Immature natural killer cell (primary cell): ENCODE results near the gene SERPINB1. TPM values are rescaled to one million over a fixed set of nuclear protein-coding genes. Genes with fewer than 3 reads are reported as not detected.
A peak's percentile ranks its signal among the peaks of the same experiment; 100 is the strongest.

ENCODE experiments used
- DNase-seq, 3 donors: peaks; one replicate each; pipeline ENCODE4 v3.0.0; 2022; ENCODE audit warnings: mixed read lengths in 1 of 3
- H3K27ac Mint-ChIP-seq, 6 donors: one replicate each; pipeline ENCODE4 v1.8.0; 2020; ENCODE audit warnings: mixed read lengths in 6 of 6, mild to moderate bottlenecking in 5 of 6, inconsistent platforms in 4 of 6, moderate library complexity in 3 of 6
- H3K27me3 Mint-ChIP-seq, 3 donors: one replicate each; pipeline ENCODE4 v1.8.0; 2020 to 2021; ENCODE audit warnings: low read depth in 3 of 3, mild to moderate bottlenecking in 3 of 3, mixed read lengths in 3 of 3, moderate library complexity in 3 of 3, inconsistent platforms in 1 of 3
- H3K36me3 Mint-ChIP-seq, 3 donors: one replicate each; pipeline ENCODE4 v1.8.0; 2020; ENCODE audit warnings: mixed read lengths in 3 of 3, inconsistent platforms in 2 of 3, mild to moderate bottlenecking in 2 of 3
- H3K4me1 Mint-ChIP-seq, 2 donors: one replicate each; pipeline ENCODE4 v1.8.0; 2020; ENCODE audit warnings: inconsistent platforms in 2 of 2, mild to moderate bottlenecking in 2 of 2, mixed read lengths in 2 of 2, moderate library complexity in 1 of 2
- H3K4me3 Mint-ChIP-seq, 5 donors: one replicate each; pipeline ENCODE4 v1.8.0; 2020; ENCODE audit warnings: mild to moderate bottlenecking in 5 of 5, mixed read lengths in 5 of 5, inconsistent platforms in 3 of 5, moderate library complexity in 3 of 5
- H3K9me3 Mint-ChIP-seq, 6 donors: one replicate each; pipeline ENCODE4 v1.8.0; 2020; ENCODE audit warnings: mild to moderate bottlenecking in 6 of 6, mixed read lengths in 6 of 6, inconsistent platforms in 4 of 6, moderate library complexity in 3 of 6
- polyA plus RNA-seq, 3 donors: library from polyadenylated mRNA; unstranded; fragments of 300-500 nt; fragmentation: Illumina TruSeq; gene quantifications; one replicate each; pipeline ENCODE4 v1.2.3, GENCODE V29; 2021

SERPINB1 gene
- polyA plus RNA-seq, 3 donors from 2014 or later: 108 to 164 (median 162) TPM

DNA sequence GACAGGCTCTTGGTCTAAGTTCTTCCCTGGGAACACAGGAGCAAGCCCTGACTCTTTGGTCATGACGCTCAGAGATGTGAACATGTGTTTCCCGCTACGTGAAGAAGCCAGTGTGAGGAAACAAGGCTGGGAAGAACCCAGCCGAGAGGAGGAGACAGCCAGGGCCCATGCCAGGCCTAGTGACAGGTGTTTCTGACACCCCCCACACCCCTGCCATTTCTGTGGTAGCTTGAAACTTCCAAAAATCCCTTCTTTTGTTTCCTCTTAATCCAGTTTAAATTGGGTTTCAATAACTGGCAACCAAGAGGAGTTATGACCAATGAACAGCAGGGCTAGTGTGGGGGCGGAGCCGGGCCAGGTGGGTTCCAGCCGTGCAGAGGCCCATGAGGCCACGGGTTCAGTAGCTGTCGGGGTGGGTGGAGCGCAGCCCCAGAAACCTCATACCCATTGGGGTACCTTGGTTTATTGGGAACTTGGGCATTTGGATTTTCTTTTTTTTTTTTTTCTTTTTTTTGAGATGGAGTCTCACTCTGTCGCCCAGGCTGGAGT lies 43.0 kb downstream of the SERPINB1 start:
- H3K36me3 Mint-ChIP-seq: no peaks in the 10 kb centered on the region
- no peaks in the 10 kb centered on the region for H3K9me3 Mint-ChIP-seq
- peaks cover 66 to 67% of the 10 kb centered on the region in 2 donors for H3K4me1 Mint-ChIP-seq
- no peak for DNase-seq
- peak overlapping the region in 4 of 6 donors; percentile 45 to 86 (median 60) for H3K27ac Mint-ChIP-seq
- peaks cover 0 to 2% (median 0%) of the 10 kb centered on the region in 3 donors for H3K27me3 Mint-ChIP-seq
- no peak overlapping the region for H3K4me3 Mint-ChIP-seq

GRCh38 chr6:2797564-2798031 lies 44.1 kb downstream of the SERPINB1 start:
- H3K4me1 Mint-ChIP-seq: peaks cover 77% of the 10 kb centered on the region in 2 donors
- H3K4me3 Mint-ChIP-seq: peak overlapping the region in 1 of 5 donors; percentile 43
- H3K36me3 Mint-ChIP-seq: no peaks in the 10 kb centered on the region
- no peak for DNase-seq
- no peaks in the 10 kb centered on the region for H3K9me3 Mint-ChIP-seq
- H3K27me3 Mint-ChIP-seq: peaks cover 1 to 5% (median 4%) of the 10 kb centered on the region in 3 donors
- H3K27ac Mint-ChIP-seq: peak overlapping the region in 4 of 6 donors; percentile 39 to 86 (median 76)

- Mint-ChIP-seq H3K36me3 (no peaks in the 10 kb centered on the region), H3K9me3 (no peaks in the 10 kb centered on the region), H3K27me3 (peaks cover 1 to 5% (median 4%) of the 10 kb centered on the region in 3 donors), H3K4me1 (peaks cover 84% of the 10 kb centered on the region in 2 donors), H3K27ac (peak overlapping the region; percentile 12 to 86 (median 66)), H3K4me3 (peak overlapping the region; percentile 11 to 63 (median 48))
- DNase-seq: no peak
Measured at GRCh38 chr6:2796861-2797260, 44.8 kb downstream of the SERPINB1 start.

- H3K27me3 Mint-ChIP-seq: peaks cover 3 to 9% (median 5%) of the 10 kb centered on the region in 3 donors
- H3K4me1 Mint-ChIP-seq: peaks cover 89 to 92% of the 10 kb centered on the region in 2 donors
- peak in 1 of 3 donors; percentile 23 for DNase-seq
- peak overlapping the region; percentile 86 to 92 (median 90) for H3K27ac Mint-ChIP-seq
- H3K4me3 Mint-ChIP-seq: peak overlapping the region; percentile 47 to 78 (median 65)
- no peaks in the 10 kb centered on the region for H3K9me3 Mint-ChIP-seq
- H3K36me3 Mint-ChIP-seq: no peaks in the 10 kb centered on the region
Measured at GRCh38 chr6:2795956-2796355, 45.7 kb downstream of the SERPINB1 start.

GRCh38 chr6:2795162-2795561 lies 46.5 kb downstream of the SERPINB1 start:
- peak overlapping the region in 5 of 6 donors; percentile 86 to 92 (median 90) for H3K27ac Mint-ChIP-seq
- DNase-seq: no peak
- H3K4me3 Mint-ChIP-seq: peak overlapping the region in 2 of 5 donors; percentile 18 to 78
- no peaks in the 10 kb centered on the region for H3K9me3 Mint-ChIP-seq
- no peaks in the 10 kb centered on the region for H3K36me3 Mint-ChIP-seq
- H3K4me1 Mint-ChIP-seq: peaks cover 89 to 92% of the 10 kb centered on the region in 2 donors
- H3K27me3 Mint-ChIP-seq: peaks cover 3 to 9% (median 5%) of the 10 kb centered on the region in 3 donors

- Mint-ChIP-seq H3K27me3 (peaks cover 3 to 8% (median 5%) of the 10 kb centered on the region in 3 donors), H3K9me3 (no peaks in the 10 kb centered on the region), H3K4me1 (peaks cover 79 to 85% of the 10 kb centered on the region in 2 donors), H3K27ac (peak overlapping the region; percentile 84 to 97 (median 96)), H3K36me3 (no peaks in the 10 kb centered on the region), H3K4me3 (peak overlapping the region; percentile 71 to 86 (median 82))
- no peak for DNase-seq
Measured at GRCh38 chr6:2794171-2794730, 47.4 kb downstream of the SERPINB1 start.

DNA sequence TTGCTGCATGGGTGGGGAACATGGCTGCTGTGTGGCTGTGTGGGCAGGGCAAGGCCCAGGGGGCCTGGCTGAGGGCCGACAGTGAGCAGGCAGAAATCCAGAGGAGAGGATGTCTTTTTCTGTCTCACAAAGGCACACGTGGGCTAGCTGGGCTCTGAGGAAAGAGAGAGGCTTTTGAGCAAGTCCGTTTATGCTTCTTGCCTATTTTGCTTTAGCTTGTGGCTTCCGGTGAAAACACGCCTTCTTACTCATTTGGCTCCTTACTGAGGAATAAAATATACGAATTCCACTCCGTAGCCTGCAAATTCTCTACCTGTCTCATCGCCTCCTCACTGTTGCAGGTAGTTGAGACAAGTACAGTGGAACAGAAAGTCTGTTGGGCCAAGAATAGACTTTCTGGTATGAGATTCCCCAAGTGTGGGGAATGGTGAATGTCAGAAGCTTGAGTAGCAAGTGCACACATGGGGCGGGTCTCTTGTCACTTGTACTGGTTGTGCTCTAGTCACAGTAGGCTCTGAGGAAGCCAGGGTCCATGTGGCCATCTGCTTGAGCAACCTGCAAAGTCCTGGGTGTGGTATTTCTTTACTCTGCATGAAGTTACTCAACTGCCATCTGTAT lies 48.0 kb downstream of the SERPINB1 start:
- peak; percentile 50 to 59 (median 55) for DNase-seq
- Mint-ChIP-seq H3K4me3 (peak overlapping the region; percentile 71 to 86 (median 82)), H3K36me3 (no peaks in the 10 kb centered on the region), H3K27me3 (peaks cover 3 to 8% (median 5%) of the 10 kb centered on the region in 3 donors), H3K4me1 (peaks cover 77 to 80% of the 10 kb centered on the region in 2 donors), H3K27ac (peak overlapping the region; percentile 84 to 97 (median 96)), H3K9me3 (no peaks in the 10 kb centered on the region)

DNA sequence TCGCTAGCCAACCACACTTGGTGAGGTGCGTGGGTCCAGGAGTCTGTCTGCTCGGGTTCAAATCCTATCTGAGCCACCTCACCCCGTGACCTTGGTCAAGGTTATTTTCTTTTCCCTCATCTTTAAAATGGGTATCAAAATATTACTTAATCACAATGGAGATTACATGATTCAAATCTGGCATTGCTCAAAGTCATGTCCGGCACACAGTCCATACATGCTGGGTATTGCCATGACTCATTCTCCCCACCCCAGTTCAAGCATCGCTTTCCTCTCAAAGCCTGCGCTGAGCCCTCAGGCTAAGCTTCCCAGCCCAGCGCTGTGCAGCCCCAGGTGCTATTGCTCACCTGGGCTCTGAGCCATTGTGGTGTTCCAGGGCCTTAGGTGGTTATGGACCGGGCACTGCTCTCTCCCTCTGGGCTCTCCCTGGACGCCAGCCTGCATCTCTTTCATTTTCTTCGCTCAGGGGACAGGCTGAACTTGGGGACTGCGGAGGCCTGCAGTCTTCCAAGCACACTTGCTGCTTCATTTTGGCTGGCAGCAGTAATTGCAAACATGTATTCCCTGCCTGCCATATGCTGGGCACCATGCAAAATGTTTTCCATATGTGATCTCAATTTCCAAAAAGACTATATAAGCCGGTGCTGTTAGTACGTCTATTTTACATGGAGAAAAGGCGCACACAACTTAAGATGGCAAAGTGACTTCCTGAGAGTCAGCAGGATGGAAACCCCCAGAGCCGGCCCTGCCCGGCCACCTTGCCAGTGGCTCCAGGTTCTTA lies 49.1 kb downstream of the SERPINB1 start:
- H3K27ac Mint-ChIP-seq: peak overlapping the region; percentile 84 to 97 (median 96)
- peaks cover 0 to 6% (median 0%) of the 10 kb centered on the region in 3 donors for H3K36me3 Mint-ChIP-seq
- DNase-seq: no peak
- peaks cover 68 to 69% of the 10 kb centered on the region in 2 donors for H3K4me1 Mint-ChIP-seq
- peaks cover 3 to 8% (median 5%) of the 10 kb centered on the region in 3 donors for H3K27me3 Mint-ChIP-seq
- peak overlapping the region in 4 of 5 donors; percentile 51 to 82 (median 79) for H3K4me3 Mint-ChIP-seq
- H3K9me3 Mint-ChIP-seq: no peaks in the 10 kb centered on the region

DNA sequence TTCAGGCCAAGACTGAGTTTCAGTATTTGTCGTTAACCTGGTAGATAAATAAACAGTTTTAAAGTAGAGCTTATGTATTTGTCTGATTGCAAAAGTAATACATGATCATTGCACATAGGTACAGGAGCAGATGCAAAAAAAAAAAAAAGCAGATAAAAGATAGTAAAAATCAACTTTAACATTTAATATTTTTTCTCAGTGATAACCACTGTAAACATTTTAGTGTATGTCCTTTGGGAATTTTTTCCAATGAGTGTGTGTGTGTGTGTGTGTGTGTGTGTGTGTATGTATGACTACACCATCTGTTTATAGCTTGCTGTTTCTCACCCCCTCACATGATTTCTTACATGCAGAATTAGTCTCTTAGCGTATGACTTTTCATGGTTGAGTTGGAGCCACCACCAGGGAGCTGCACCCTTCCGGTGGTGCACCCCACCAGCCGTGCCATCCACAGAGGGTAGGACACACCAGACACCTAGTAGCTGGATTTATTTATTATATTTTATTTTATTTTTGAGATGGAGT lies 50.2 kb downstream of the SERPINB1 start:
- Mint-ChIP-seq H3K27ac (peak overlapping the region; percentile 84 to 97 (median 97)), H3K27me3 (peaks cover 3 to 8% (median 5%) of the 10 kb centered on the region in 3 donors), H3K4me3 (peak overlapping the region; percentile 69 to 85 (median 81)), H3K4me1 (peaks cover 58 to 61% of the 10 kb centered on the region in 2 donors), H3K36me3 (peaks cover 0 to 11% (median 0%) of the 10 kb centered on the region in 3 donors), H3K9me3 (no peaks in the 10 kb centered on the region)
- peak; percentile 37 to 58 (median 37) for DNase-seq

DNA sequence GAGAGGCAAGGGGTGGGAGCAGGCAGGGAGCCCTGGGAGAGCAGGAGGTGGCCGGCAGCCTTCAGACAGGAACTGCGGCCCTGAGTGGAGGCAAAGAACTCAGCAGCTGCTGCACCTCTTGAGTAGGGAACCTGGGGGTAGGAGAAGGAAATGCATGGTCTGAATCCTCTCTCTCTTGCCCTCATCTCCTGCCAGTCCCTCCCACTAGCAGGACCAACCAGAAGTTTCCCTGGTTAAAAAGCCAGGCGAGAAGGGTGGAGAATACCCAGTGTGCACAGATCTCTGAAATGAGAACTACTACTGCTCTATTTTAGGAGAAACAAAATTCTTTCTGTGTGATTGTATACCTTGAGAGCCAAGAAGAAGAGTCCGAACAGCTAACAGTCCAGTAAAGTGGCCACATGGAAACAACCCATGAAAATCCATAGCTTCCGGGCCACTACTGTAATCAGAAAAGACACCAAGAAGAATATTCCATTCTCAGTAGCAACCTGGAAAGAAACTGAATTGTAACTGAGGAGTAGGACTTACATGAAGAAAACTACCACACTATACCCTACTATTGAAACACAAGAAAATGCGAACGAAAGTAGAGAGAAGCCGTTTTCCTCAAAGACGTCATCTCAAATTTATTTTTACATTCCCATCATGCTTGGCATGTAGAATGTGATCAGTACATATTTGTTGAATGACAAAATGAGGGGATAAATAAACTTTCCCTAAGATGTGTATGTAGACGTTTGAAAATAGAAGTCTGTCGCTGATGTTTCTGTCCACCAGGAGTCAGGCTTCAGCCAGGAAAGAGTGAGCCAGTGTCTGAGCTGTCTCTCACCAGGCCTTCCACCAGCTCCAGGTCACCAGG lies 50.8 kb downstream of the SERPINB1 start:
- peak overlapping the region; percentile 81 to 97 (median 94) for H3K27ac Mint-ChIP-seq
- H3K27me3 Mint-ChIP-seq: peaks cover 3 to 8% (median 5%) of the 10 kb centered on the region in 3 donors
- no peaks in the 10 kb centered on the region for H3K9me3 Mint-ChIP-seq
- peak overlapping the region; percentile 69 to 85 (median 81) for H3K4me3 Mint-ChIP-seq
- peaks cover 54 to 57% of the 10 kb centered on the region in 2 donors for H3K4me1 Mint-ChIP-seq
- DNase-seq: peak; percentile 52 to 69 (median 69)
- peaks cover 0 to 17% (median 0%) of the 10 kb centered on the region in 3 donors for H3K36me3 Mint-ChIP-seq

GRCh38 chr6:2786269-2786668 lies 55.4 kb downstream of the SERPINB1 start:
- H3K4me3 Mint-ChIP-seq: no peak overlapping the region
- DNase-seq: no peak
- no peaks in the 10 kb centered on the region for H3K9me3 Mint-ChIP-seq
- H3K27me3 Mint-ChIP-seq: peaks cover 0 to under 1% (median under 1%) of the 10 kb centered on the region in 3 donors
- no peak overlapping the region for H3K27ac Mint-ChIP-seq
- peaks cover 0 to 26% (median 9%) of the 10 kb centered on the region in 3 donors for H3K36me3 Mint-ChIP-seq
- peaks cover 39 to 44% of the 10 kb centered on the region in 2 donors for H3K4me1 Mint-ChIP-seq

GRCh38 chr6:2784930-2785329 lies 56.7 kb downstream of the SERPINB1 start:
- Mint-ChIP-seq H3K36me3 (peaks cover 0 to 39% (median 17%) of the 10 kb centered on the region in 3 donors), H3K4me3 (no peak overlapping the region), H3K4me1 (peaks cover 29 to 32% of the 10 kb centered on the region in 2 donors), H3K27me3 (no peaks in the 10 kb centered on the region), H3K9me3 (no peaks in the 10 kb centered on the region), H3K27ac (peak overlapping the region in 1 of 6 donors; percentile 16)
- DNase-seq: no peak
